Natural killer cell (primary cell): Measurements from ENCODE around the gene CLEC16A. TPM values are rescaled to one million over a fixed set of nuclear protein-coding genes. Genes with fewer than 3 reads are reported as not detected.

Experiments
- ATAC-seq, 3 donors: fragments of 150-1000 bp in 2 of 3; fragments of 200-7000 bp in 1 of 3; cut with Tn5 transposase; 1 replicate in 1 of 3; 2 replicates in 2 of 3; pipeline ENCODE4 v1.10.0; 2021; ENCODE audit warnings: mild to moderate bottlenecking in 2 of 3, moderate library complexity in 2 of 3
- DNase-seq, 2 donors: peaks; one replicate each; pipeline versions ENCODE4 v3.0.0 to v3.0.0-alpha.2; 2013 to 2021; ENCODE audit warnings: mixed read lengths in 1 of 2
- H3K27ac ChIP-seq: one replicate; pipeline ENCODE4 v1.5.1; 2013; ENCODE audit warnings: mild to moderate bottlenecking, low read length
- H3K27me3 ChIP-seq: one replicate; pipeline ENCODE4 v1.6.1; 2013; ENCODE audit warnings: low read length; ENCODE audit not compliant: control insufficient read depth, insufficient read depth
- H3K36me3 ChIP-seq: one replicate; pipeline ENCODE4 v1.6.1; 2013; ENCODE audit warnings: low read length; ENCODE audit not compliant: control insufficient read depth, insufficient read depth
- H3K4me1 ChIP-seq: one replicate; pipeline ENCODE4 v1.6.1; 2013; ENCODE audit warnings: low read length; ENCODE audit not compliant: control insufficient read depth, insufficient read depth
- H3K4me3 ChIP-seq: one replicate; pipeline ENCODE4 v1.5.1; 2013; ENCODE audit warnings: low read length
- H3K9me3 ChIP-seq: one replicate; pipeline ENCODE4 v1.6.1; 2013; ENCODE audit warnings: low read length; ENCODE audit not compliant: control insufficient read depth, insufficient read depth
- H3K27ac Mint-ChIP-seq, 2 donors: one replicate each; pipeline ENCODE4 v1.8.0; 2022; ENCODE audit warnings: mild to moderate bottlenecking in 2 of 2, mixed read lengths in 2 of 2, moderate library complexity in 1 of 2
- H3K27me3 Mint-ChIP-seq, 2 donors: one replicate each; pipeline ENCODE4 v1.8.0; 2022; ENCODE audit warnings: low read depth in 2 of 2, mixed read lengths in 2 of 2
- H3K36me3 Mint-ChIP-seq: one replicate; pipeline ENCODE4 v1.8.0; 2022; ENCODE audit warnings: mixed read lengths
- H3K4me1 Mint-ChIP-seq, 2 donors: one replicate each; pipeline ENCODE4 v1.8.0; 2022; ENCODE audit warnings: mixed read lengths in 2 of 2
- H3K4me3 Mint-ChIP-seq: one replicate; pipeline ENCODE4 v1.8.0; 2022; ENCODE audit warnings: mild to moderate bottlenecking, moderate library complexity, mixed read lengths
- H3K9me3 Mint-ChIP-seq, 2 donors: one replicate each; pipeline ENCODE4 v1.8.0; 2022; ENCODE audit warnings: mixed read lengths in 2 of 2
- WGBS: methylation state at CpG from one replicate; pipeline ENCODE4 v1.1.7; 2013; ENCODE audit warnings: missing lambda C conversion rate; ENCODE audit not compliant: insufficient coverage; 5-methylcytosine and 5-hydroxymethylcytosine counted together
- intact Hi-C: fragments of 100-400 bp; cut with micrococcal nuclease; formaldehyde crosslinking; loops from one replicate; pipeline ENCODE4 v1.14.2; 2022
- total RNA-seq, 4 donors: library from RNA; stranded (reverse); fragments of 120-200 nt in 1 of 4; gene quantifications; one replicate each; pipeline versions ENCODE4 v1.2.3 to v1.2.4, GENCODE V29; 2013 to 2022
- TF ChIP-seq, protein P1 (sequence below): fragments of 200-600 bp; IDR thresholded peaks from one replicate; pipeline ENCODE4 v1.8.0; 2022; ENCODE audit warnings: antibody characterized with exemption

Gene CLEC16A
- total RNA-seq, 3 donors from 2014 or later (not counting 1 experiment from before 2014, with no cell fraction given), result 35.9 to 50.5 (median 37.4) TPM

- H3K27ac Mint-ChIP-seq, result no peak overlapping the region
- H3K36me3 Mint-ChIP-seq, result peaks cover 11% of the 10 kb centered on the region
- H3K9me3 Mint-ChIP-seq, result no peaks in the 10 kb centered on the region
- no peaks in the 10 kb centered on the region for H3K27me3 Mint-ChIP-seq
- H3K4me1 Mint-ChIP-seq, result peaks cover 20 to 26% of the 10 kb centered on the region in 2 donors
- H3K4me1 ChIP-seq, result peaks cover 32% of the 10 kb centered on the region
- DNase-seq, result no peak
- H3K27me3 ChIP-seq, result no peaks in the 10 kb centered on the region
- WGBS, result 95% methylated on average over 20 of the region's 21 CpGs
- TF ChIP-seq, protein P1, sequence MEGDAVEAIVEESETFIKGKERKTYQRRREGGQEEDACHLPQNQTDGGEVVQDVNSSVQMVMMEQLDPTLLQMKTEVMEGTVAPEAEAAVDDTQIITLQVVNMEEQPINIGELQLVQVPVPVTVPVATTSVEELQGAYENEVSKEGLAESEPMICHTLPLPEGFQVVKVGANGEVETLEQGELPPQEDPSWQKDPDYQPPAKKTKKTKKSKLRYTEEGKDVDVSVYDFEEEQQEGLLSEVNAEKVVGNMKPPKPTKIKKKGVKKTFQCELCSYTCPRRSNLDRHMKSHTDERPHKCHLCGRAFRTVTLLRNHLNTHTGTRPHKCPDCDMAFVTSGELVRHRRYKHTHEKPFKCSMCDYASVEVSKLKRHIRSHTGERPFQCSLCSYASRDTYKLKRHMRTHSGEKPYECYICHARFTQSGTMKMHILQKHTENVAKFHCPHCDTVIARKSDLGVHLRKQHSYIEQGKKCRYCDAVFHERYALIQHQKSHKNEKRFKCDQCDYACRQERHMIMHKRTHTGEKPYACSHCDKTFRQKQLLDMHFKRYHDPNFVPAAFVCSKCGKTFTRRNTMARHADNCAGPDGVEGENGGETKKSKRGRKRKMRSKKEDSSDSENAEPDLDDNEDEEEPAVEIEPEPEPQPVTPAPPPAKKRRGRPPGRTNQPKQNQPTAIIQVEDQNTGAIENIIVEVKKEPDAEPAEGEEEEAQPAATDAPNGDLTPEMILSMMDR, result no peak
- peaks cover 26% of the 10 kb centered on the region for H3K36me3 ChIP-seq
- H3K4me3 ChIP-seq, result no peak overlapping the region
- ATAC-seq, result no peak
- H3K27ac ChIP-seq, result no peak overlapping the region
- no peaks in the 10 kb centered on the region for H3K9me3 ChIP-seq
- intact Hi-C loops, result no loop called here
- H3K4me3 Mint-ChIP-seq, result no peak overlapping the region
Observed at GRCh38 chr16:11047939-11048800, 103.8 kb downstream of the CLEC16A start.

GRCh38 chr16:11049396-11050059, 105.2 kb downstream of the CLEC16A start:
- no peak for DNase-seq
- H3K36me3 Mint-ChIP-seq, result peaks cover 11% of the 10 kb centered on the region
- Histone ChIP-seq H3K4me3 (no peak overlapping the region), H3K27me3 (no peaks in the 10 kb centered on the region), H3K36me3 (peaks cover 24% of the 10 kb centered on the region), H3K4me1 (peaks cover 39% of the 10 kb centered on the region), H3K27ac (no peak overlapping the region), H3K9me3 (no peaks in the 10 kb centered on the region)
- 100% methylated on average over 3 of the region's 3 CpGs for WGBS
- peaks cover 26 to 32% of the 10 kb centered on the region in 2 donors for H3K4me1 Mint-ChIP-seq
- no peak for ATAC-seq
- H3K27ac Mint-ChIP-seq, result no peak overlapping the region
- no peaks in the 10 kb centered on the region for H3K9me3 Mint-ChIP-seq
- TF ChIP-seq, protein P1, result no peak
- intact Hi-C loops, result loop anchor here (10.0 kb wide), 1 partner anchor 75 kb away; no protein-coding TSS in a partner anchor
- no peaks in the 10 kb centered on the region for H3K27me3 Mint-ChIP-seq
- no peak overlapping the region for H3K4me3 Mint-ChIP-seq

DNA sequence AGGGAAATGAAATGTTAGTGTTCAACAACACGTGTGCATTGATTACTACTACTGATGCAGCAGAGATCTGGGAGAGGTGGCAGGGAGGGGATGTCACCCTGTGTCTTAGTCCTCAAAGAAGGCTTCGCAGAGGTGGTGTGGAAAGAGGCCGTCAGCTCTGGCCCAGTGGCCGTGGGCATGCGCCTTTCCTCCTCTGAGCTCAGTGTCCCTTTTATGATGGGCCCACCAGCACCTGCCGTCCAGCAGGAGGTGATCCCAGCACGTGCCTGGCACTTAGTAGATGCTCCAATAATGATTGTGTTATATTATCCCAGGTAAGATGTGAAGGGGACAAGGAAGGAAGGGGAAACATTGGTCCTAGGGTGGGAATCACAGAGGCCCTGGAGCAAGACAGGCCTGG, 106.2 kb downstream of the CLEC16A start:
- H3K27me3 Mint-ChIP-seq, result no peaks in the 10 kb centered on the region
- no peak overlapping the region for H3K27ac Mint-ChIP-seq
- H3K4me3 Mint-ChIP-seq, result no peak overlapping the region
- no peaks in the 10 kb centered on the region for H3K9me3 Mint-ChIP-seq
- no peak for ATAC-seq
- H3K4me1 Mint-ChIP-seq, result peaks cover 34 to 38% of the 10 kb centered on the region in 2 donors
- WGBS, result 96% methylated on average over 7 of the region's 7 CpGs
- Histone ChIP-seq H3K27me3 (no peaks in the 10 kb centered on the region), H3K27ac (no peak overlapping the region), H3K4me3 (no peak overlapping the region), H3K4me1 (peaks cover 39% of the 10 kb centered on the region), H3K9me3 (no peaks in the 10 kb centered on the region), H3K36me3 (peaks cover 21% of the 10 kb centered on the region)
- no peak for DNase-seq
- H3K36me3 Mint-ChIP-seq, result peaks cover 17% of the 10 kb centered on the region
- TF ChIP-seq, protein P1, result no peak
- intact Hi-C loops, result loop anchor here (10.0 kb wide), 1 partner anchor 74 kb away; no protein-coding TSS in a partner anchor
